BJ (cell line): ENCODE results near the gene TPGS2. TPM values are rescaled to one million over a fixed set of nuclear protein-coding genes. Genes with fewer than 3 reads are reported as not detected.

Source experiments
- CTCF ChIA-PET: fragments of 350-600 bp; formaldehyde crosslinking; extraction: SDS; loops from one replicate; lab custom pipeline; 2021; ENCODE audit warnings: antibody characterized with exemption, inconsistent platforms; lab: Yijun Ruan, JAX
- POLR2A ChIA-PET: fragments of 300-600 bp; sonication (Branson Sonifier 250); formaldehyde crosslinking; extraction: SDS; loops from one replicate; lab custom pipeline; 2021; ENCODE audit warnings: antibody characterized with exemption; lab: Charles Lee
- DNase-seq: peaks from one replicate; pipeline ENCODE4 v3.0.0-alpha.2; 2011; ENCODE audit warnings: low read depth
- H3K27me3 ChIP-seq: 2 replicates; pipeline ENCODE4 v1.6.0; 2011; ENCODE audit warnings: low read length; ENCODE audit not compliant: control insufficient read depth, insufficient read depth
- H3K36me3 ChIP-seq: 2 replicates; pipeline ENCODE4 v1.5.1; 2011; ENCODE audit warnings: low read length; ENCODE audit not compliant: control insufficient read depth, insufficient read depth
- H3K4me3 ChIP-seq: 2 replicates; pipeline ENCODE4 v1.5.1; 2011; ENCODE audit warnings: low read depth, mild to moderate bottlenecking, control low read depth, low read length
- polyA plus RNA-seq: library from polyadenylated mRNA; depleted of rRNA; stranded (reverse); fragments of >200 nt; gene quantifications from 2 replicates; pipeline ENCODE4 v1.2.3, GENCODE V29; 2011; rRNA removed
- TF ChIP-seq, protein P1 (sequence below): IDR thresholded peaks from 2 replicates; pipeline ENCODE4 v1.5.1; 2011; ENCODE audit warnings: low read depth, mild to moderate bottlenecking, control low read depth, inconsistent platforms, low read length, moderate library complexity; ENCODE audit not compliant: insufficient read depth

TPGS2 gene
- polyA plus RNA-seq, 1 experiment = 287 TPM

DNA sequence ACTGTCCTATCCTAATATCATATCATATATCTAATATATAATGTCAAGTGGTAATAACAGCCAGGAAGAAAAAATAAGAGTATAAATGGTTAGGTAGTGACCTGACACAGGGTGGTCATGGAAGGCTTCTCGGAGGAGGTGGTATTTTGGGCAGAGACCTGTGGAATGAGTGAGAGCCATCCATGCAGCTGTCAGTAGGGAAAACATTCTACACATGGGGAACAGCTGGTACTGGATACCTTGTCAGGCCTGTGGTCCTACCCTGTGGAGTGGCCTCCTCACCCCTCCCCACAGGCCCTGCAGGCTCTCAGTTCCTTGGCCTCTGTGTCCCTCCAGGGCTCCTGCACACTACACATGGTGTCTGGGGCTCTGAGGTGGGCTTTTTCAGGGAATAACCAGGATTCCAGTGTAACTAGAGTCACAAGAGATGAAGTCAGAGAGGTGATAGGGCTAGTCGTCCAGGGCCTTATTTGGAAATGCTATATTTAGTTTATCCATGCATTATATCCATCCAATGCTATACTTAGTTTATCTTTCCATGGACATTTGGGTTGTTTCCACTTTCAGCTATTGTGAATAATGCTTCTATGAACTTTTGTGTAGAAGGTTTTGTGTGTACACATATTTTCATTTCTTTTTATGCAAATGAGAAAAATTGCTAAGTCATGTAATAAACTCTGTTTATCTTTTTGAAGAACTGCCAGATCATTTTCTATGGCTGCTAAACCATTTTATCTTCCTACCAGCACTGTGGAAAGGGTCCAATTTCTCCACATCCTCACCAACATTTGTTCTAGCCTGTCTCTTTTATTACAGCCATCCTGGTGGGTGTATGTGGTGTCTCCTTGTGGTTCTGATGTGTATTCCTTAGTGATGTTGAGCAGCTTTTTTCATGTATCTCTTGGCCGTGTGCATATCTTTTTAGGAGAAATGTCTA, 75.6 kb downstream of the TPGS2 start:
- DNase-seq = no peak
- TF ChIP-seq, protein P1, sequence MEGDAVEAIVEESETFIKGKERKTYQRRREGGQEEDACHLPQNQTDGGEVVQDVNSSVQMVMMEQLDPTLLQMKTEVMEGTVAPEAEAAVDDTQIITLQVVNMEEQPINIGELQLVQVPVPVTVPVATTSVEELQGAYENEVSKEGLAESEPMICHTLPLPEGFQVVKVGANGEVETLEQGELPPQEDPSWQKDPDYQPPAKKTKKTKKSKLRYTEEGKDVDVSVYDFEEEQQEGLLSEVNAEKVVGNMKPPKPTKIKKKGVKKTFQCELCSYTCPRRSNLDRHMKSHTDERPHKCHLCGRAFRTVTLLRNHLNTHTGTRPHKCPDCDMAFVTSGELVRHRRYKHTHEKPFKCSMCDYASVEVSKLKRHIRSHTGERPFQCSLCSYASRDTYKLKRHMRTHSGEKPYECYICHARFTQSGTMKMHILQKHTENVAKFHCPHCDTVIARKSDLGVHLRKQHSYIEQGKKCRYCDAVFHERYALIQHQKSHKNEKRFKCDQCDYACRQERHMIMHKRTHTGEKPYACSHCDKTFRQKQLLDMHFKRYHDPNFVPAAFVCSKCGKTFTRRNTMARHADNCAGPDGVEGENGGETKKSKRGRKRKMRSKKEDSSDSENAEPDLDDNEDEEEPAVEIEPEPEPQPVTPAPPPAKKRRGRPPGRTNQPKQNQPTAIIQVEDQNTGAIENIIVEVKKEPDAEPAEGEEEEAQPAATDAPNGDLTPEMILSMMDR = no peak
- H3K36me3 ChIP-seq = no peaks in the 10 kb centered on the region
- CTCF ChIA-PET = no interaction called here
- POLR2A ChIA-PET = no interaction called here
- H3K4me3 ChIP-seq = no peak overlapping the region
- H3K27me3 ChIP-seq = no peaks in the 10 kb centered on the region

GRCh38 chr18:36745219-36745975, 83.4 kb downstream of the TPGS2 start:
- no peak overlapping the region for H3K4me3 ChIP-seq
- peaks cover 22% of the 10 kb centered on the region for H3K36me3 ChIP-seq
- TF ChIP-seq, protein P1 = no peak
- no peak for DNase-seq
- POLR2A ChIA-PET = no interaction called here
- CTCF ChIA-PET = no interaction called here
- no peaks in the 10 kb centered on the region for H3K27me3 ChIP-seq

DNA sequence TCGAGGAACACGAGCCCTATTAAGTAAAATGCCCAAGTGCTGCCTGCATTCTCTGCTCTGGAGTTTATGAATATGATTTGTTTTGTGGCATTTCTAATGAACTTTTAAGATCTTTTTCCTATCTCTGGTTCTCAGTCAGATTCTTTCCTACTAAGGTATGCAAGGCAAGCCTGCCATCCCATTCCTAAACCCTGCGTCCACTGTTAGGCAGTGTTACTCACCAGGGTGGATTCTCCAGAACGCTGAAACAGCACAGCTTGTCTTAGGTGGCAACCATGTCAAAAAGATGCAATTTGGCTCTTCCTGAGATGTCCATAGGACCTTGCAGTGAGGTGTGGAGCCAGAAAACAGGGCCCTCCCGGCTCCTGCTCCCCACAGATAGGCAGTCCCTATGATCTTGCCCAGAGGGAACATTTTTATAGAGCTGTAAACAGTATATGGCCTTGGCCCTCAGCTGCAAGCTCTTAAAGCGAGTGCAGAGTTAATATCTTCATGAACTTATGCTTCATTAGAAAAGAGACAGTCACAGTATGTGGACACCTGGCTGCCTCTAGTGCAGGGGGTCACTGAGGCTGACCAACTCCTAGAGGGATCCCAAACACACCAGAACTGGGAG, 84.4 kb downstream of the TPGS2 start:
- H3K27me3 ChIP-seq = no peaks in the 10 kb centered on the region
- TF ChIP-seq, protein P1 = no peak
- peaks cover 22% of the 10 kb centered on the region for H3K36me3 ChIP-seq
- H3K4me3 ChIP-seq = no peak overlapping the region
- ChIA-PET CTCF (interaction anchor here (0.7 kb wide), 1 partner anchor 128 kb away, joined by 3 read pairs; no protein-coding TSS in a partner anchor), POLR2A (no interaction called here)
- DNase-seq = no peak

Other genes with a start within 250 kb of the TPGS2 start
- 2.2 and 3.3 TPM in 2 replicates for gene KIAA1328, start 125 bp upstream of the TPGS2 start, polyA plus RNA-seq